ENCODE results near the gene TMEM18.

The TMEM18 gene

GRCh38 chr2:627926-628560, 49.2 kb downstream of the TMEM18 start:
- no peaks in the 10 kb centered on the region for H3F3A ChIP-seq (ENCODE audit: insufficient read depth, low read length)
- H3K9me3 ChIP-seq (replicated peaks; ENCODE audit: insufficient read depth, low read length): no peaks in the 10 kb centered on the region
- no peaks in the 10 kb centered on the region for H3K36me3 ChIP-seq (replicated peaks; ENCODE audit: insufficient read depth, low read length)
- no peak for DNase-seq
- H2AFZ ChIP-seq (ENCODE audit: low read length): no peak overlapping the region
- no peak overlapping the region for H3K27ac ChIP-seq (ENCODE audit: low read length)
- no peaks in the 10 kb centered on the region for H3K9me2 ChIP-seq (replicated peaks; ENCODE audit: insufficient read depth, low read length)
- TF ChIP-seq CTCF (IDR thresholded peaks at IDR 0.05; ENCODE audit: low read length): no peak
- TF ChIP-seq EZH2phosphoT487 (IDR thresholded peaks at IDR 0.05; ENCODE audit: low read length): no peak
- TF ChIP-seq EZH2 (optimal IDR thresholded peaks at IDR 0.05; ENCODE audit: low read depth, low read length): no peak
- H4K20me1 ChIP-seq (ENCODE audit: insufficient read depth, low read length): no peaks in the 10 kb centered on the region
- H3K4me3 ChIP-seq (ENCODE audit: low read length): no peak overlapping the region
- H3K27me3 ChIP-seq (replicated peaks; ENCODE audit: insufficient read depth, low read length): no peaks in the 10 kb centered on the region
- H3K79me2 ChIP-seq (ENCODE audit: low read length): no peaks in the 10 kb centered on the region
- no peak overlapping the region for H3K4me2 ChIP-seq (ENCODE audit: low read depth, low read length)
- H3K9ac ChIP-seq (ENCODE audit: low read length): no peak overlapping the region
- H3K4me1 ChIP-seq (ENCODE audit: low read length): no peaks in the 10 kb centered on the region

GRCh38 chr2:627340-627709, 49.9 kb downstream of the TMEM18 start:
- Histone ChIP-seq H3K4me2 (ENCODE audit: low read depth, low read length) (no peak overlapping the region), H3K79me2 (ENCODE audit: low read length) (no peaks in the 10 kb centered on the region), H3K4me1 (ENCODE audit: low read length) (no peaks in the 10 kb centered on the region), H3K9ac (ENCODE audit: low read length) (no peak overlapping the region), H3K4me3 (ENCODE audit: low read length) (no peak overlapping the region), H4K20me1 (ENCODE audit: insufficient read depth, low read length) (no peaks in the 10 kb centered on the region), H3K27ac (ENCODE audit: low read length) (no peak overlapping the region), H3K9me2 (replicated peaks; ENCODE audit: insufficient read depth, low read length) (no peaks in the 10 kb centered on the region), H3F3A (ENCODE audit: insufficient read depth, low read length) (no peaks in the 10 kb centered on the region), H3K27me3 (replicated peaks; ENCODE audit: insufficient read depth, low read length) (no peaks in the 10 kb centered on the region), H2AFZ (ENCODE audit: low read length) (no peak overlapping the region), H3K9me3 (replicated peaks; ENCODE audit: insufficient read depth, low read length) (no peaks in the 10 kb centered on the region), H3K36me3 (replicated peaks; ENCODE audit: insufficient read depth, low read length) (no peaks in the 10 kb centered on the region)
- no peak for DNase-seq
- TF ChIP-seq EZH2 (optimal IDR thresholded peaks at IDR 0.05; ENCODE audit: low read depth, low read length) (no peak), CTCF (IDR thresholded peaks at IDR 0.05; ENCODE audit: low read length) (no peak), EZH2phosphoT487 (IDR thresholded peaks at IDR 0.05; ENCODE audit: low read length) (no peak)

- no peak for TF ChIP-seq EZH2phosphoT487 (IDR thresholded peaks at IDR 0.05; ENCODE audit: low read length)
- no peak overlapping the region for H3K4me2 ChIP-seq (ENCODE audit: low read depth, low read length)
- H3K9ac ChIP-seq (ENCODE audit: low read length): no peak overlapping the region
- no peaks in the 10 kb centered on the region for H3F3A ChIP-seq (ENCODE audit: insufficient read depth, low read length)
- no peaks in the 10 kb centered on the region for H4K20me1 ChIP-seq (ENCODE audit: insufficient read depth, low read length)
- H3K4me1 ChIP-seq (ENCODE audit: low read length): no peaks in the 10 kb centered on the region
- no peaks in the 10 kb centered on the region for H3K79me2 ChIP-seq (ENCODE audit: low read length)
- DNase-seq: no peak
- no peaks in the 10 kb centered on the region for H3K9me2 ChIP-seq (replicated peaks; ENCODE audit: insufficient read depth, low read length)
- H3K27me3 ChIP-seq (replicated peaks; ENCODE audit: insufficient read depth, low read length): no peaks in the 10 kb centered on the region
- H3K36me3 ChIP-seq (replicated peaks; ENCODE audit: insufficient read depth, low read length): no peaks in the 10 kb centered on the region
- no peak overlapping the region for H3K27ac ChIP-seq (ENCODE audit: low read length)
- no peaks in the 10 kb centered on the region for H3K9me3 ChIP-seq (replicated peaks; ENCODE audit: insufficient read depth, low read length)
- no peak overlapping the region for H2AFZ ChIP-seq (ENCODE audit: low read length)
- H3K4me3 ChIP-seq (ENCODE audit: low read length): no peak overlapping the region
These were observed 50.5 kb downstream of the TMEM18 start for GRCh38 chr2:626491-627339.

Data from MM.1S (cell line).